Activated effector memory CD4-positive, alpha-beta T cell treated with anti-CD3 and anti-CD28 coated beads, Interleukin-2, amount 50 U/mL, for 16 hours (primary cell): ENCODE measurements around the gene HSD17B3.
"Not testable (repeated sequence)": the region's sequence is repeated elsewhere in the genome, so short reads cannot be mapped to it uniquely, and the experiment has no call there.

Experiments
- DNase-seq: peaks from one replicate; pipeline ENCODE4 v3.0.0-alpha.2; 2020

The HSD17B3 gene

DNA sequence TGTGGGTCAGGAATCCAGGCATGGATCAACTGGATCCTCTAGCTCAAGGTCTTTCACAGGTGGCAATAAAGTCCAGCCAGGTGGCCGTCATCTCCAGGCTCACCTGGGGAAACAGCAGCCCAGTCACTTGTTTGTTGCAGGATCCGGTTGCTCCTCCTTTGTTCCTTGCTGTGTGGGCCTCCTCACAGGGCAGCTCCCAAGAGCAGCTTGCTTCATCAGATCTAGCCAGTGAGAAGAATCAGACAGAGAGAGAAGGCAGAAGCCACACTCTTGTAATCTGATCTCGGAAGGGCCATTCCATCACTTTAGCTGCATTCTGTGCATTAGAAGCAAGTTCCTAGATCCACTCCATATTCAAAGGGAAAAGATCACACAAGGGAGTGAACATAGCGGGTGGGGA lies 3.2 kb upstream of the HSD17B3 start:
- no peak for DNase-seq

DNA sequence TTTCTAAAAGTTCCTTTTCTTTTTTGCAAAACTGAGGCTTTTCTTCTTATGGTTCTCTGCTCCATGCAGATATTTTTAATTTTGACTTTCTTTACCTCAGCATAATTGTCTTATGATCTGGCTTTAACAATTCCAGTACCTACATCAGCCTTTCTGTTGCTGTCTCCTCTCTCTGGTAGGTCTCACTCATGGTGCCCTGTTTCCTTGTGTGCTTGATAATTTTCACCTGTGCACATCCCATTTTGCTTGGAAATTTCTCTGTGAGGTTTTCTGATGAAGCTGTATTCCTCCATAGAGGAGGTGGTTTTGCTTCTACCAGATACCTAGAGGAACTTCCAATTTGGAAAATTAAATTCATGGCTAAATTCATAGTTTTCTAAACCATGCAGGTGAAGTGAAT lies 2.3 kb upstream of the HSD17B3 start:
- DNase-seq: no peak

DNA sequence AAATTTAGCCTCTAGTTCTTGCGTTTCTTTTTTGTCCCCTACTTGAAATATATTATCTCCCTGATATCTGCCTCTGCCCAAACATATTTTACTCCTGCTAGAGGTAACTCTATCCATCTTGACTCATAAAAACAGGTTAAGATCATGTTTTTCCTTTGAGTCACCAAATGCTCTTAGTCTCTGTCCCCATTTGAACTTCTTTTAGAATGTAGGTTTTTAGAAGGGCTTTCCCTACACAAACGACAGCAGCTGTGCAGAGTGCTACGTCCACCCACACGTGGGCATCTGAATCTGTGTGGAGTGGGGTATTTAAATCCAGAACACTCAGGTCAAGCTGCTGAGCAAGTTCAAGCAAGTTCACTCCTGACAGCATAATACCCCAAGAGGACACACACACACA lies 2.2 kb downstream of the HSD17B3 start:
- no peak for DNase-seq

DNA sequence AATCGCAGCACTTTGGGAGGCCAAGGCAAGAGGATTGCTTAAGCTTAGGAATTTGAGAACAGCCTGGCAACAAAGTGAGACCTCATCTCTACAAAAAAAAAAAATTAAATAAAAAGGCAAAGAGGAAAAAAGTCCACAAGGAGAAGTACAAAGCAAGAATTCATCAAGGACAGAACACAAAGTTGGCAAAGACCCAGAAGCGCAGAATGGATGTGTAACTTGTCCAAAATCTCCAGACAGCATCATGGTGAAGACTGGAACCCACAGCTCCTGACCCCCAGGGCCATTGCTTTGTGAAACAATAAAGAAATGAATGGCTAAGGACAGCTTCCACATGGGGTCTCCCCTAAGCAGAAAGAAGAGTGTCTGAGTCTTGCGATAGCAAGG lies 7.8 kb downstream of the HSD17B3 start:
- no peak for DNase-seq

DNA sequence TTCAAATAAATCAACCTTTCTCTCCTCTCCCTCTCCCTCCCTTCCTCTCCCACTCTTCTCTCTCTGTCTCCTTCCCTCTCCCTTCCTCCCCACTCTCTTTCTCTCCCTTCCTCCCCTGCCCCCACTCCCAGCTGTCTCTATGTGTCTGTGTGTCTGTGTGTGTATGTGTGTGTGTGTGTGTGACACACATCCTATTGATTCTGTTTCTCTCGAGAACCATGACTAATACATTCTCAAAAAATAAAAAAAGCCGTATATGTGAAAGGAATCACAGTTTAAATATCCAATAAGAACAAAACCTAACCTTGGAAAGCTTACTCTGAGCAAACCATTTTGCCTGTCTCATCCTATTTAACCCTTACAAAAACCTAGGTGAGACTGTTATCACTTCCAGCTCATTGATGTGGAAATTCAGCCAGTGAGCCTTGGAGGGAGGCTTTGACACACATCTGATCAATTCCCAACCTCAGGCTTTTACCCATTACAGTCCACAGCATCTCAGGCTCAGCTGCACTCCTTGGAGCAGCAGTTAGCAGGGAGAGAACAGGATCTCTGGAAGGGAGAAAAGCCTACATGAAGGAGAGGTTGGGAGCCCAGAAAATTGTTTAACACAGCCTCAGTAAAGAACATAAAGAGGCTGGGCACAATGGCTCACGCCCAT lies 8.3 kb downstream of the HSD17B3 start:
- DNase-seq: no peak

DNA sequence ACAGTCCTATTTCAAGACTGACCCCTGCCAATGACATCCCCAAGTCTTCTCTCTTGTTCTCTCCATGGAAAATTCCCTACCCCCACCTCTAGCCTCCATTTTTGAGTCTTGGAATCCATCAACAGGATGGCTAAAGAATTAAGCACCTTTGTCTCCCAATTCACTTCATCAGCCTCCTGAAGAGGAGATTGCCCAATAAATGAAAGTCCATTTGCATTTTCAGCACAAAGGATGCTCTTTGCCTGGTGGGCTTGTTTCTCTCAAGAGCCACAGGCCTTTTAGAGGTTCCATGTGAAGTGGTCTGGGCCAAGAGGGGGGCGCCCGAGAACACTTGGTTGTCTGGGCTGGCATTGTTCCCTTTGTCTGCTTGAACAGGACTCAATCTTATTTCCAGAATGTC lies 12.6 kb downstream of the HSD17B3 start:
- DNase-seq: no peak

DNA sequence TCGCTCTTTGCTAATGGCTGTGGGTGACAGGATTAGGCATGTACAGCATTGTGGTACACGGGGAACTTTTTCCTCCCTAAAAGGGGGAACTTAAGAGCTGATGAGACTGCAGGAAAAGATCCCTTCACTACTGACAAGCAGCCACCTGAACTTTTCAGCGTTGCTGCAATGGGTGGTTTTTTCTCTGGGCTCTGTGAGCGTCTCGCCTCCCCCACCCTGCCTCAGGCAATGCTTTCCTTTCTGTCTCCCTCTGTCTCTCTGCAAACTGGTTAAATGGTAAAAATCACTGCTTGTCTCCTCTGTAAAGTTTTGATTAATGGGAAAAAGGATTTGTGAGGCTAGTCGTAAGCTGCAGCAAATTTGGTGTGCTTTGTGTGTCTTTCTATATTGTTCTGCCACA lies 20.3 kb downstream of the HSD17B3 start:
- no peak for DNase-seq

DNA sequence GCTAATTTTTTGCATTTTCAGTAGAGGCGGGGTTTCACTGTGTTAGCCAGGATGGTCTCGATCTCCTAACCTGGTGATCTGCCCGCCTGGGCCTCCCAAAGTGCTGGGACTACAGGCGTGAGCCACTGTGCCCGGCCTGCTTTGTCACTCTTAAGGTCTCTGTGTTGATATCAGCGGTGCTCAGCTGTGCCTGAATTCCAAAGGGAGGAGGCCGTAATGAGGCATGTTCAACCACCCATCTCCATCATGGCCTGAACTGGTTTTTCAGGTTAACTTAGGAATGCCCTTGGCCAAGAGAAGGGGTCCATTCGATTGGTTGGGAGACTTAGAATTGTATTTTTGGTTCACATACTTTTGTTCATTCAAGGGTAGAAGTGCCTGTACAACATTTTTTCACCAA lies 22.0 kb downstream of the HSD17B3 start:
- no peak for DNase-seq

DNA sequence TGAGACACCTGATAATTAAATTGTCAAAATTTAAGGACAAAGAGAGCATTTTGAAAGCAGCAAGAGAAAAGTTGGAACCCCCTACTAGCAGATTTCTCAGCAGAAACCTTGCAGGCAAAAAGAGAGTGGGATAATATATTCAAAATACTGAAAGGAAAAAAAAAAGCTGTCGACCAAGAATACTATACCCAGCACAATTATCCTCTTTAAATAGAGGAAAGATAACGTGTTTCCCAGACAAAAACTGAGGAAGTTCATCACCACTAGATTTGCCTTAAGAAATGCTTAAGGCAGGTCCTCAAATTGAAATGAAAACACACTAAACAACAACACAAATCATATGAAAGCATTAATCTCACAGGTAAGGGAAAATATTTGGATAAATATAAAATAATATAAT lies 27.0 kb downstream of the HSD17B3 start:
- no peak for DNase-seq

DNA sequence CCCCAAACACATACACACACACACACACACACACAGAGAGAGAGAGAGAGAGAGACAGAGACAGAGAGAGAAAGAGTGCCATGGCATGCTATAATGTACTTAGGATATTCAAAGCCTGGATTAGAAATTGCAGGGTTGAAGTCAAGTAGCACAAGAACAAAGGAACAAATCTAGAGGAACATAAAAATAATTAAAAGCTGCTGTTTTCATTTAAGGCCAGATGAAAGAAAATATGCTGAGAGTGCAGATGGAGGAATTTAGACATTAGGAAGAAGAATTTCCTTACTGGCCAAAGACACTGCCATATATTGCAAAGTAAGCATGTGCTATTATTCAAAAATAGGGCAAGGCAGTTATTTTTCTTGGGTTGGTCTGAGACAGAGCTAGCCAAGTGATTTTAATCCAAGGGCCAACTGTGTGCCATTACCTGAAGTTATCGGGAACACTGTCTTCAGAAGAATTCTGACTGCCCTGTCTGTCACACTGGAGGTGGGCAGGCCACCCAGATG lies 31.7 kb downstream of the HSD17B3 start:
- no peak for DNase-seq

DNA sequence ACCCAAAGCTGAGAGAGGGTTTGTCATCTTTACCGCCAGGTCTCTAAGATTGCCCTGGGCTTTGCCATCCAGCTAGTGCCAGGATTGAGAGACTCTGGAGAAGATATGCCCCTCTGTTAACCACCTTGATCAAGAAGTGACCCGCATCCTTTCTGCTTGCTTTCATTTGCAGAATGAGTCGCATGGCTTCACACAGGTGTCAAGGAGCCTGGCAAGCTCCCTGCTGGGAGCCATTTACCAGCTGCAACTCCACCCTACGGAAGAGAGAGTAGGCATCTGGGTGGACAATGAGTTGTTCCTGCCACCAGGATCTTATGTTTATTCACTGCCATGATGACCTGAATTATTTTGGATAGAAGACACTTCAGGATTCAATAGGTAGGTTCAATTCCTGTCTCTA lies 43.0 kb downstream of the HSD17B3 start:
- no peak for DNase-seq

DNA sequence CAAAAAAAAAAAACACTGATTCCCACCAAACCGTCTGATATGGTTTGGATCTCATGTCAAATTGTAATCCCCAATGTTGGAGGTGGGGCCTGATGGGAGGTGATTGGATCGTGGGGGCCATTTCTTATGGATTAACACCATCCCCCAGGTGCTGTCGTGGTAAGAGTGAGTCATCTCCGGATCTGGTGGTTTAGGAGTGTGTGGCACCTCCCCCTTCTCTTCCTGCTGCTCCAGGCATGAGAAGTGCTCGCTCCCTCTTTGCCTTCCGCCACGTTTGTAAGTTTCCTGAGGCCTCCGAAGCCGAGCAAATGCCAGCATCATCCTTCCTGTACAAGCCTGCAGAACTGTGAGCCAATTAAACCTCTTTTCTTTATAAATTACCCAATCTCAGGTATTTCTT lies 45.2 kb downstream of the HSD17B3 start:
- no peak for DNase-seq

DNA sequence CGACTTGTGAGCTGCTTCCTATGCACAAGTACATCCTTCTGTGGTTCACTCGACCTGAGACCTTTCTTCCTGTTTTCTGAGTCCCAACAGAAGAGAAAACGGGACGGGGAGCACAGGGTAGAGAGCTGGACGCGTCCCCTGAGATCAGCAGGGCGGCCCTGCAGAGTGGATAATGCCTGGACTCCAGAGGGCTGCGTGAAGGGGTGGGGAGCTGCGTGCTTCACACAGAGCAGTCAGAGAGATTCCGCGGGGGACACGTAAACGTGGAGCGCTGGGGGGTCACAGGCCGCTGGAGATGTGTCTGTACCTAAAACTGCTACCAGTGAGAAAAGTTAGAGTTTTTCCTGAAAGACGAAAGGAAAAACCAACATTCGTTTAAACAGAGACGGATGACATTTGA lies 46.3 kb downstream of the HSD17B3 start:
- DNase-seq: no peak

DNA sequence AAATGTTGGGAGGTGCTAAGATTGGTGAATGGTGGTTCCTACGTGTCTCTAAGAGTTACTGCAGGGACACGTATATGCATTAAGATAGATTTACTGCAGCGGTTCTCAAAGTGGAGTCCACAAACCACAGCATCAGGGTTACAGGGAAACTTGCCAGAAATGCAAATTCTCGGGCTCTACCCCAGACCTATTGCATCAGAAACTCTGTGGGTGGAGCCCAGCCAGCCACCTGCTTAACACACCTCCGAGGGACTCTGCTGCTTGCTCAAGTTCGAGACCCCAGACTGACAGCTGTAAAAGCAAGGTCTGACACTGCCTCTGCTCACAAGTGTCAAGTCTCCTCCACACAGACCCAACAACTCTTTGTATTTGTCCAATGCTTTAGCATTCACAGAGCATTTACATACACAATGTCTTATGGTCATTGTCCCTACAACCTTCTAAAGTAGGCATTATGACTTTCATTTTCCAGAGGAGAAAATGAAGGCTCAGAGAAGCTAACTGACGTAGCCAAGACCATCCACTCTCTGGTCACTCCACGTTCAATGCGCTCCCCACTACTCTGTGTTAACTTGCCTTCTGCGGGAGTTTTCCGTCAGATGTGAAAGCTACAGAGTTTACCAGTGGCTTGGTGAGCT lies 48.8 kb downstream of the HSD17B3 start:
- DNase-seq: no peak

DNA sequence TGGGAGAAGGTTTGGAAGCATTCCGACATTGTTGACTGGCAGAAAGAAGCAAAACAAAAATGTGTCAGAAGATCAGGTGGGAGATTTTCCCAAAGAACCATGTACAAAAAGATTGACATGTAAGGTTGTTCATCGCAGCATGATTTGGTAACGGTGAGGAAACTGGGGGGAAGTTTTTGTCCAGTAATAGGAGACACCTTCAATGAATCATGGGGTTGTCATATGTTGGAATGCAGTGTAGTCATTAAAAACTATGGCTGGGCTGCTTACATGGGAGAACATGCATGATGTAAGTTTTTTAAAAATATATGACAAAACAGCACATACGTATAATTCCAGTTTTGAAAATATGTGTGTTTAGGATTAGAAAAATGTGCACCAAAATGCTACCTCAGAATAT lies 50.5 kb downstream of the HSD17B3 start:
- no peak for DNase-seq

DNA sequence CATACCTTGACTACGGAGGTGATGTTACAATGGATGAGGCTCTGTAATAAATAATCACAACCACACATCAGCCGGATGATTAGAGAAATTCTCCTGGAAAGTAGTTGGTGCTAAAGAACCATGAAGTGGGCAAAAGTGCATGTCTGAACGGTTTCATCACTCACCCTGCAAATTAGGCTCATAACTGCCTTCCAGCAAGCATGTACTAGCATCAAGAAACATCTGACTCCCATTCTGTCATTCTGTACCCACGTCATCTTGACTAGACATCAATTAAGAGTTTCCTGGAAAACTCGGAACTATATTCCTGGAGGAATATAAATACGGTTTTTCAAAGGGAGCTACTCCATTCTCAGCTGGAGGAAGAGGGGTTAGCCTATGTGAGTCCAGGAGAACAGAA lies 52.2 kb downstream of the HSD17B3 start:
- DNase-seq: no peak

DNA sequence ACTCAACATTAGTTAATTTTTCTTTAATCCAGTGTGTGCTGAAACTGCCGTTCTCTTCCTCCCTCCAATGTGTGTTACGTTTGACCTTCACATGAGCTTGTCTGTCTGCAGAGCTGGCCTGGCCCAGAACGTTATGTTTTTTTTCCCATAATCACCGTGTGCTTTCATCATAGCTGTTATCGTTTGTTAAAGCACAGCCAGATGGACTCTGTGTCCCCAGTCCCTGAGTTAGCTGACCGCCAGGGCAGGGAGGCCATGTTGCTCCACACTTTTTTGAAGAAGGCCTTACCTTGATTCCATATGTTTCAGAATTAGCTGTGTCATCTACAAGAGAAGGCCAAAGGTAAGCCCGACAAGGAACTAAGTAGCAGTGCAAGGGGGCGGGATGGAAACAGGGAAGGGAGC lies 55.7 kb downstream of the HSD17B3 start:
- DNase-seq: no peak

DNA sequence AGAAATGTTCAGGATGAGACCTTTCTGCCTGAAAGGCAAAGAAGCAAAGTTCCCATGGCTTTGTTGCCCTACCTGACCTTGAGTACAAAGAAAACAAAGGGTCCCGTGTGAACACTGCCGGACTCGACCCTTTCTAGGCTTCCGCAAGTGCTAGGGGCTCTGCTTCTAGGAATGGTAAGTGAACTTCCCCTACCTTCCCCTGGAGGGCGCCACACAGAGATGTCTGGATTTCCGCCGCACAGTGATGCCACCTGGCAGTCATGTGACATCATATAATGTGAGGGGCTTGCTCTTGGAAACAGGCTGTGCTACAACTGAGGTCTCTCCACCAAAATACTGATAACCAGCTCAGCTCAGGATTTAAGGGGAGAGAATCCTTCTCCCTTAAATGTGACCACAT lies 56.6 kb downstream of the HSD17B3 start:
- DNase-seq: no peak

DNA sequence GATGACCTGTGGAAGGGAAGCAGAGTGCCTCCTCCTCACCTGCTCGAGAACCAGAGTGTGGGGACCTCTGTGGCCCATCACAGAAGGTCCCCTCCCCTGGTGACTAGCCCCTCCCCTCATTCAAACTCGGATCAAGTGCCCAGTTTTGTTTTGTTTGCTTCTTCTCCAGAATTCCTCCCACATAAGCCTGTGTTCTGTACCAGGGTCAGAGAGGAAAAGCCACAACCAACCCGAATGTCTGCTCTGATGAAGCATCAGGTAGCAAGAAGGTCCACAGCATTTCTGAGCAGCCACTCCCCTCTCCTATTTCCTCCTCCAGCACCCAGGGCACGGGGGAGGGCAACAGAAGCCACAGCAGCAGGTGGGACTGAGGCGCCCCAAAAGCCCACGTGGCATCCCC lies 58.2 kb downstream of the HSD17B3 start:
- DNase-seq: no peak

DNA sequence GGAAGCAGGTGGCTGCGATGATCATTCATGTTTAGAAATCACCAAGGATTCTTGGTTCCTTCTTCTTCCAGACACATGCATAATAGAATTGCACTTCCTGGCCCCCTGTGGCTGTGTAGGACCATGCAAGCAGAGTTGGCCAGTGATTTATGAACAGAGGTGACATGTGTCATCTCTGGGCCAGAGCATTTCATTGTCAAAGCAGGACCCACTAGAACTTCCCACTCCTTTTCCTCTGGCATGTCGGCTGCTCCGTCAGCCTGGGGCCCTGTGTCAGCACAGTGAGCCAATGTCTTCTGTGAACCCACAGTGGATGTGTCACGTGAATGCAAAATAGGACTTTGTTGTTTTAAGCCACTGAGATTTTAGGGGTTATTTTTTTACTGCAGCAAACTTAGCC lies 59.2 kb downstream of the HSD17B3 start:
- no peak for DNase-seq

DNA sequence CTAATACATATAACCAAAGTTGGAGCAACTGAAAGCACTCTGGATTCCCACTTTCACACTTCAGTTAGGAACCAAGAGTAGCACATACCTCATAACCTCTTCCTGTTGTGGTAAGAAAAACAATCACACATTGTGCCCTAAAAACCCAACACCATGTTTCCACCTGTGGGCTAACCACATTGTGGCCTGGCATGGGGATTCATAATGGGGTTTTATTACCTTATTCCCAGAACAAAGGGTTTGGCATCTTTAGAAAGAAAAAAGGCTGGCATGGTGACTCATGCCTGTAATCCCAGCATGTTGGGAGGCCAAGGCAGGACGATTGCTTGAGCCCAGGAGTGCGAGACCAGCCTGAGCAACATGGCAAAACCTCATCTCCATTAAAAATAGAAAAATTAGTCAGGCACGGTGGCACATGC lies 60.6 kb downstream of the HSD17B3 start:
- DNase-seq: no peak

DNA sequence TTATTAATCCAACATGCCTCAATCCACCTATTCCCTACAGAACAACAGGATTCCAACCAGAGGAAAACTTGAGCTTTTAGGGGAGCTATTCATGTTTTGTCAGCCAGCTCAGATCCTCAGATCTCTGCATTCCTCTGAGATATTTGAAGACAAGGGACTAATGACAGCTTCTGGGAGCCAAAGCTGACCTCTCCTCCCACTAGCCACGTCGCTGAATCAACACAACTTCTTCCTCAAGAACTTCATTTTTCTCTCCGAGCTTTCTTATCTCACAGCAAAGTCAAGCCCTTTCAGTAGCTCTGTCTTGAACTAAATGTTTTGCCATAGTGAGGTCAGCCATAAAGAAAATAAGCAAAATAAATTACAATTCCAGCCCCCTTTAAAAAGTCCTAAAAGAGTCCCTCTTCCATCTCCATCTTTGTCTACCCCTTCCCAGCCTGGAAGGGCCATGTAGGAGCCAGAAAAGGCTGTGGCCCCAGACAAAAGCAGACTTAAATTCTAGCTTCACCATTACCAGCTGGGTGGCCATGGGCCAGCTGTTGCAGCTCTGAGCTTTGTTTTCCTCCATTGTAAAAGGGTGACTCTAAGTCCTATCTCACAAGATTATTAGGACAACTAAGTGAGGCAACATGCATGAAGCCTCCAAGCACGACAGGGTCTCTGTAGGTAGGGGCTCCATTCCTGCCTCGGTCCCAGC lies 65.0 kb downstream of the HSD17B3 start:
- DNase-seq: peak; percentile 37

DNA sequence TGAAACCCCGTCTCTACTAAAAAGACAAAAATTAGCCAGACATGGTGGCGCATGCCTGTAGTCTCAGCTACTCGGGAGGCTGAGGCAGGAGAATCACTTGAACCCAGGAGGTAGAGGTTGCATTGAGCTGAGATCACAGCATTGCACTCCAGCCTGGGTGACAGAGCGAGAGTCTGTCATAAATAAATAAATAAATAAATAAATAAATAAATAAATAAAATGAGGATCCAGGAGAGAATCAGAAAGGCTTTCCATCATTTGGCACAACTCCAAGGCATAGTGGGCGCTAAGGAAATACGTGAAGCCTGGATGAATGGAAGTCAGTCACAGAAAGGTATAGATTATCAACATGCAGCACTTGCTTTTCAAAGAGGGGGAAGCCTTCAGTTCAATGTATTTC lies 65.6 kb downstream of the HSD17B3 start:
- DNase-seq: not testable (repeated sequence)

DNA sequence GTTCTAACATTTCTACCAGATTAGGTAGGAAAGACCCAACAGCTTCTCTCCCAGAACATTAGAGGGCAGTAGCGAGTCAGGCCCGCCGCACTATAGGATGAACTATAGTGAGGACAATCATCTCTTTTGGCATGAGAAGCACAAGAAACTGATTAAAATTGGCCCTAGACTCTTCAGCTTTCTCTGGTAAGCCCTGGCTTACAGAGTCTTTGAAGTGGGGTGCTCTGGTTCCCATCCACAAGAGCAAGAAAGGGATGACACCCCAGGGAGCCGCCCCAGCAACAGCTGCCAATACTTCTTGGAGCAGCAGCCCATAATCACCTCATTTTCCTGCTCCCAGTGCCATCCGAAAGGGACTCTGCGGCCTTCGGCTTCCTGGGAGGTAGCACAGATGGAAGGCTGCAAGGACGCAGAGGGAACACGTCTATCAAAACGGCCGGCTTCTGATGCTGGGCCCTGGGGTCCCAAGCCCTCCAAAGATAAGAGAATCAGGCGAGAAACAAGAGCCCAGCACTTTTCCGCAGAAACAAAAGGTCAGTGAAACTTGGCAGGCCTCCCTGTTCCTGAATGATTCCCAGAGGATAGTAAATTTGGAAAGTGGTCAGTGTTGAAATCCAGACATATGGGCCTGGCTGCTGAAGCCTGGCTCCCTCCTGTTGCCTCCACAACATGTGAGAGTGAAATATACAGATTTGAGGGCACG lies 69.3 kb downstream of the HSD17B3 start:
- DNase-seq: peak; percentile 67
